Activated CD4-positive, alpha-beta T cell treated with anti-CD3 and anti-CD28 coated beads for 48 hours (primary cell): Measurements from ENCODE around the gene CORO7.

Experiments
- DNase-seq: peaks from one replicate; pipeline ENCODE4 v3.0.0-alpha.2; 2020

Gene CORO7

GRCh38 chr16:4332083-4332482, 84.3 kb downstream of the CORO7 start:
- no peak for DNase-seq

- peak; percentile 80 for DNase-seq
Measured at GRCh38 chr16:4330277-4330874, 86.0 kb downstream of the CORO7 start.

- no peak for DNase-seq
Measured at GRCh38 chr16:4328782-4329775, 87.3 kb downstream of the CORO7 start.

- DNase-seq = peak; percentile 79
Measured at GRCh38 chr16:4328046-4328781, 88.2 kb downstream of the CORO7 start.

- DNase-seq = no peak
Measured at GRCh38 chr16:4327386-4328045, 88.9 kb downstream of the CORO7 start.

GRCh38 chr16:4325253-4325758, 91.1 kb downstream of the CORO7 start:
- DNase-seq = no peak

- DNase-seq = no peak
Measured at GRCh38 chr16:4324492-4325252, 91.7 kb downstream of the CORO7 start.

GRCh38 chr16:4323845-4324488, 92.4 kb downstream of the CORO7 start:
- no peak for DNase-seq

GRCh38 chr16:4323071-4323844, 93.1 kb downstream of the CORO7 start:
- no peak for DNase-seq

- no peak for DNase-seq
Measured at GRCh38 chr16:4322121-4323052, 94.0 kb downstream of the CORO7 start.

GRCh38 chr16:4321286-4322120, 94.9 kb downstream of the CORO7 start:
- no peak for DNase-seq

- DNase-seq = no peak
Measured at GRCh38 chr16:4320571-4321137, 95.7 kb downstream of the CORO7 start.

GRCh38 chr16:4319454-4320421, 96.7 kb downstream of the CORO7 start:
- peak; percentile 69 for DNase-seq

GRCh38 chr16:4318967-4319366, 97.4 kb downstream of the CORO7 start:
- no peak for DNase-seq

- no peak for DNase-seq
Measured at GRCh38 chr16:4318451-4318910, 97.9 kb downstream of the CORO7 start.
